Measurements from ENCODE around the gene FBXO17. TPM values are rescaled to one million over a fixed set of nuclear protein-coding genes. Genes with fewer than 3 reads are reported as not detected.

FBXO17 gene
- total and polyA plus RNA-seq, 2 donors (not counting 1 experiment from before 2014, with no cell fraction given), result not detected

- CTCF ChIA-PET, result no interaction called here
- Histone ChIP-seq H2AFZ (ENCODE audit: insufficient read depth, low read depth, low read length, poor library complexity, severe bottlenecking) (no peak overlapping the region), H3K4me1 (ENCODE audit: control insufficient read depth in 2 of 2, insufficient read depth in 2 of 2, low read length in 2 of 2) (peaks cover 0 to 3% of the 10 kb centered on the region in 2 donors), H3K27me3 (replicated peaks in 1 of 4; ENCODE audit: control extremely low read depth in 1 of 4, control insufficient read depth in 3 of 4, insufficient read depth in 4 of 4, low read length in 3 of 4) (peaks cover 0 to 19% (median 12%) of the 10 kb centered on the region in 4 experiments), H4K20me1 (ENCODE audit: control insufficient read depth, insufficient read depth, low read length, poor library complexity, severe bottlenecking) (no peaks in the 10 kb centered on the region), H3K4me2 (replicated peaks; ENCODE audit: low read depth, low read length, poor library complexity, severe bottlenecking) (no peak overlapping the region), H3K9ac (ENCODE audit: low read length) (no peak overlapping the region), H3K9me3 (ENCODE audit: control extremely low read depth in 1 of 3, control insufficient read depth in 2 of 3, insufficient read depth in 1 of 3, low read length in 2 of 3) (peaks cover 0 to 26% (median 8%) of the 10 kb centered on the region in 3 donors), H3K27ac (ENCODE audit: low read length in 2 of 2) (no peak overlapping the region), H3K79me2 (ENCODE audit: control insufficient read depth, insufficient read depth, low read length) (no peaks in the 10 kb centered on the region), H3K36me3 (replicated peaks in 1 of 2; ENCODE audit: control extremely low read depth in 1 of 2, control insufficient read depth in 1 of 2, extremely low read depth in 1 of 2, insufficient read depth in 2 of 2, low read length in 1 of 2) (no peaks in the 10 kb centered on the region), H3K4me3 (ENCODE audit: control extremely low read depth in 1 of 5, extremely low read depth in 1 of 5, insufficient read depth in 1 of 5, low read depth in 2 of 5, low read length in 4 of 5) (no peak overlapping the region)
- POLR2A ChIA-PET, result no interaction called here
- no peak for ATAC-seq (ENCODE audit: low read depth)
- Mint-ChIP-seq H3K27me3 (peaks cover 40% of the 10 kb centered on the region), H3K9me3 (ENCODE audit: insufficient read depth) (peaks cover 5% of the 10 kb centered on the region), H3K27ac (no peak overlapping the region), H3K4me3 (no peak overlapping the region), H3K4me1 (peaks cover 12% of the 10 kb centered on the region)
- DNase-seq, result no peak
- TF ChIP-seq CTCF (IDR thresholded peaks at IDR 0.05) (no peak), EZH2 (IDR thresholded peaks at IDR 0.05; ENCODE audit: borderline replicate concordance, insufficient read depth, low read depth, low read length, poor library complexity, severe bottlenecking) (no peak)
- 23% methylated on average over 7 of the region's 15 CpGs for WGBS (ENCODE audit: insufficient coverage)
- intact Hi-C loops (cut with micrococcal nuclease), result no loop called here
Observed at GRCh38 chr19:38977445-38978325, 2.1 kb upstream of the FBXO17 start.

DNA sequence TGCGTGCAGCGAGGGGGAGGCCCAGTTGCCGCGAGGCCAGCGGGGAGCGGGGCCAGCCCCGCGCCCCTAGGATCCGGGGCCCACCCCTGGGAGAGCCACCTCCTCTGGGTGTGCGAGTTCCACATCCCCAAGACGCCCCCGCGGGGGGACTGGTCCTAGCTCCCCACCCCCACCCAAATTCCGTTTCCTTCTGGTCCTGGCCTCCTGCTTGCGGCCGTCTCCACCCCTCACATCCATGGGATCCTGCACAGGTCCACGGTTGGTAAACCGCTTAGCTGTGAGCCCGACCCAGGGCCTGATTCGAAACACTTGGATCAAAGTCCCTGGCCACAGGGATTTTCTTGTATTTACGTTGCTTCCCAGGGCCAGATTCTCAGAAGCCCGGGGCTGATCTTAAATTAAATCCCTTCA lies 324 bp upstream of the FBXO17 start:
- POLR2A ChIA-PET, result no interaction called here
- intact Hi-C loops (cut with micrococcal nuclease), result no loop called here
- H3K4me3 Mint-ChIP-seq, result peak overlapping the region; percentile 59

More for the DNA sequence above, 324 bp upstream of the FBXO17 start:
- WGBS (ENCODE audit: insufficient coverage), result 33% methylated on average over 14 of the region's 22 CpGs
- H3K4me1 ChIP-seq (ENCODE audit: control insufficient read depth in 2 of 2, insufficient read depth in 2 of 2, low read length in 2 of 2), result peaks cover 0 to 3% of the 10 kb centered on the region in 2 donors
- Mint-ChIP-seq H3K27me3 (peaks cover 40% of the 10 kb centered on the region), H3K27ac (no peak overlapping the region), H3K4me1 (peaks cover 12% of the 10 kb centered on the region), H3K9me3 (ENCODE audit: insufficient read depth) (peaks cover 4% of the 10 kb centered on the region)
- peak overlapping the region; percentile 33 for H3K4me2 ChIP-seq (replicated peaks; ENCODE audit: low read depth, low read length, poor library complexity, severe bottlenecking)
- no peak overlapping the region for H3K4me3 ChIP-seq (ENCODE audit: control extremely low read depth in 1 of 5, extremely low read depth in 1 of 5, insufficient read depth in 1 of 5, low read depth in 2 of 5, low read length in 4 of 5)
- H3K27me3 ChIP-seq (replicated peaks in 1 of 4; ENCODE audit: control extremely low read depth in 1 of 4, control insufficient read depth in 3 of 4, insufficient read depth in 4 of 4, low read length in 3 of 4), result peaks cover 0 to 19% (median 12%) of the 10 kb centered on the region in 4 experiments
- H3K9ac ChIP-seq (ENCODE audit: low read length), result no peak overlapping the region
- CTCF ChIA-PET, result no interaction called here
- no peaks in the 10 kb centered on the region for H3K79me2 ChIP-seq (ENCODE audit: control insufficient read depth, insufficient read depth, low read length)
- H3K9me3 ChIP-seq (ENCODE audit: control extremely low read depth in 1 of 3, control insufficient read depth in 2 of 3, insufficient read depth in 1 of 3, low read length in 2 of 3), result peaks cover 0 to 21% (median 5%) of the 10 kb centered on the region in 3 donors
- no peaks in the 10 kb centered on the region for H3K36me3 ChIP-seq (replicated peaks in 1 of 2; ENCODE audit: control extremely low read depth in 1 of 2, control insufficient read depth in 1 of 2, extremely low read depth in 1 of 2, insufficient read depth in 2 of 2, low read length in 1 of 2)
- TF ChIP-seq CTCF (IDR thresholded peaks at IDR 0.05), result no peak
- TF ChIP-seq EZH2 (IDR thresholded peaks at IDR 0.05; ENCODE audit: borderline replicate concordance, insufficient read depth, low read depth, low read length, poor library complexity, severe bottlenecking), result no peak
- no peaks in the 10 kb centered on the region for H4K20me1 ChIP-seq (ENCODE audit: control insufficient read depth, insufficient read depth, low read length, poor library complexity, severe bottlenecking)
- H3K27ac ChIP-seq (ENCODE audit: low read length in 2 of 2), result no peak overlapping the region
- no peak overlapping the region for H2AFZ ChIP-seq (ENCODE audit: insufficient read depth, low read depth, low read length, poor library complexity, severe bottlenecking)
- ATAC-seq (ENCODE audit: low read depth) (no peak), DNase-seq (no peak)

Measured in B cell (primary cell).